Stimulated activated CD4-positive, alpha-beta T cell treated with anti-CD3 and anti-CD28 coated beads, Interleukin-1b, Interleukin-23, amount 100 ng/mL, for 48 hours (primary cell): ENCODE data around the gene FNDC3A.

ENCODE experiments used
- DNase-seq: peaks from one replicate; pipeline ENCODE4 v3.0.0-alpha.2; 2020

FNDC3A gene

GRCh38 chr13:49220856-49221589 lies 245.3 kb downstream of the FNDC3A start:
- no peak for DNase-seq

- DNase-seq, result no peak
These were observed 245.9 kb downstream of the FNDC3A start for GRCh38 chr13:49221590-49221965.

- no peak for DNase-seq
These were observed 249.7 kb downstream of the FNDC3A start for GRCh38 chr13:49225223-49226042.

GRCh38 chr13:49226613-49227012 lies 250.9 kb downstream of the FNDC3A start:
- DNase-seq, result no peak

- DNase-seq, result no peak
These were observed 259.0 kb downstream of the FNDC3A start for GRCh38 chr13:49234741-49235140.

GRCh38 chr13:49235856-49236431 lies 260.2 kb downstream of the FNDC3A start:
- no peak for DNase-seq

GRCh38 chr13:49238621-49239020 lies 262.9 kb downstream of the FNDC3A start:
- DNase-seq, result no peak

GRCh38 chr13:49240017-49240416 lies 264.3 kb downstream of the FNDC3A start:
- DNase-seq, result peak; percentile 33

- DNase-seq, result no peak
These were observed 265.6 kb downstream of the FNDC3A start for GRCh38 chr13:49241296-49241695.

- DNase-seq, result no peak
These were observed 269.4 kb downstream of the FNDC3A start for GRCh38 chr13:49245101-49245500.

- DNase-seq, result no peak
These were observed 271.3 kb downstream of the FNDC3A start for GRCh38 chr13:49246850-49247642.

GRCh38 chr13:49247643-49248621 lies 272.2 kb downstream of the FNDC3A start, which contains the start of gene CDADC1:
Gene CDADC1 (plus strand): TSS chr13:49247925. CDS start chr13:49248038, 113 bp downstream.
- DNase-seq, result peak; percentile 92

- DNase-seq, result no peak
These were observed 272.9 kb downstream of the FNDC3A start for GRCh38 chr13:49248622-49249002.

GRCh38 chr13:49251326-49251725 lies 275.6 kb downstream of the FNDC3A start:
- DNase-seq, result no peak

GRCh38 chr13:49253310-49253709 lies 277.6 kb downstream of the FNDC3A start:
- DNase-seq, result no peak

- DNase-seq, result no peak
These were observed 278.3 kb downstream of the FNDC3A start for GRCh38 chr13:49254007-49254406.

GRCh38 chr13:49256841-49257240 lies 281.1 kb downstream of the FNDC3A start:
- DNase-seq, result no peak

- DNase-seq, result no peak
These were observed 282.5 kb downstream of the FNDC3A start for GRCh38 chr13:49258089-49258796.
